Raji (cell line): ENCODE results near the gene TBC1D24.

Experiments
- POLR2A ChIP-seq: IDR thresholded peaks from 2 replicates; pipeline ENCODE4 v1.6.1; 2011; ENCODE audit warnings: low read depth, low read length, control low read depth; ENCODE audit not compliant: insufficient read depth

TBC1D24 gene

GRCh38 chr16:2511996-2512734, 37.2 kb downstream of the TBC1D24 start:
- TF ChIP-seq POLR2A = no peak

GRCh38 chr16:2512735-2513404, 37.9 kb downstream of the TBC1D24 start:
- no peak for TF ChIP-seq POLR2A

- peak; percentile 69 for TF ChIP-seq POLR2A
Measured at GRCh38 chr16:2513405-2514332, 38.7 kb downstream of the TBC1D24 start, which contains the start of gene ATP6V0C. TSS of gene ATP6V0C (plus strand) at chr16:2513952. CDS start at chr16:2514104, 152 bp downstream.

- TF ChIP-seq POLR2A = no peak
Measured at GRCh38 chr16:2514333-2515179, 39.6 kb downstream of the TBC1D24 start.

GRCh38 chr16:2515180-2515851, 40.4 kb downstream of the TBC1D24 start:
- TF ChIP-seq POLR2A = no peak

- no peak for TF ChIP-seq POLR2A
Measured at GRCh38 chr16:2516391-2517240, 41.7 kb downstream of the TBC1D24 start.

GRCh38 chr16:2517954-2518605, 43.2 kb downstream of the TBC1D24 start:
- no peak for TF ChIP-seq POLR2A

- TF ChIP-seq POLR2A = no peak
Measured at GRCh38 chr16:2518823-2519710, 44.1 kb downstream of the TBC1D24 start.

- no peak for TF ChIP-seq POLR2A
Measured at GRCh38 chr16:2519711-2520080, 44.8 kb downstream of the TBC1D24 start.

- TF ChIP-seq POLR2A = peak; percentile 54
Measured at GRCh38 chr16:2520097-2520783, 45.3 kb downstream of the TBC1D24 start, which contains the start of gene AMDHD2. TSS of gene AMDHD2 (plus strand) at chr16:2520371. CDS start at chr16:2520459, 88 bp downstream.
